LNCaP clone FGC (cell line): Measurements from ENCODE around the gene HSD17B1.
A peak's percentile ranks its signal among the peaks of the same experiment; 100 is the strongest.

Experiments
- DNase-seq: peaks from one replicate; pipeline ENCODE4 v3.0.0-alpha.2; 2011; ENCODE audit warnings: low read depth
- H3K4me3 ChIP-seq: 2 replicates; pipeline ENCODE4 v1.5.1; 2011; ENCODE audit warnings: mild to moderate bottlenecking, low read depth, low read length, control low read depth
- TF ChIP-seq, protein P1 (sequence below): IDR thresholded peaks from 2 replicates; pipeline ENCODE4 v1.5.1; 2012; ENCODE audit warnings: mild to moderate bottlenecking; ENCODE audit not compliant: control insufficient read depth, insufficient read depth; ENCODE audit errors: extremely low read depth

HSD17B1 gene

DNA sequence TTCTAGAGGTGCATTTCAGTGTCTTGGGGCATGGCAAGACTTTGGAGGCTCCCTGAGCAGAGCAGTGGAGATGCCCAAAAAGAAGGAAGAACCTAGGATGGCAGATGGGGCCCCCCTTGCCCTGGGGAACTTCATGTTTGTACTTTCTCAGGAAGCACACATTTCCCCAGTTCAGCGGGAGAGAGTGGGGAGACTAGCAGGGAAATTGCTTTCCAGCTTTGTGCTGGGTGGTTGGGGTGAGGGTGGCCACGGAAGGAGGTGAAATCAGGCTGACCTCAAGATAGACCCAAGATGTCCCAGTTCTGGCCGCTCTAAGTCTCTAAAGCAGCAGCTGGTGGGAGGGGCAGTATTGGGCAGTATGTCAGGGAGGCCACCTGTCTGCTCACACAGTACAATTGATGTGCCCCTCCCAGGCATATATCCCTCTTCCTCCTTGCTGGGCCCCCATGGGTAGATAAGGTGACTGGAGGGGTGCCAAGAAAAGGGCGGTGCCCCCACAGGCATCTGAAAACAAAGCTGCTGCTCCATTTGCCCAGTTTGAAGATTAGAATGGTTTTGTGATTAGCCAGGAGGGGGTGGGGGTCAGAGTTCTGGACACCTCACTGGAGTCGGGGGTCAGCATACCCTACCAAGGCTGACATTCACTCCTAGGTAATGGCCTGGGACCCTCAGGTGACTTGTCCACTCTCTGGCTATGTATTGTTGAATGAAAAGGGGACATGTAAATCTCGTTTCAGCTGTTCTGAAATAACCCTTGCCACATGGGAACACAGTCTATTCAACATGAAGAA, 33.8 kb upstream of the HSD17B1 start:
- TF ChIP-seq, protein P1, sequence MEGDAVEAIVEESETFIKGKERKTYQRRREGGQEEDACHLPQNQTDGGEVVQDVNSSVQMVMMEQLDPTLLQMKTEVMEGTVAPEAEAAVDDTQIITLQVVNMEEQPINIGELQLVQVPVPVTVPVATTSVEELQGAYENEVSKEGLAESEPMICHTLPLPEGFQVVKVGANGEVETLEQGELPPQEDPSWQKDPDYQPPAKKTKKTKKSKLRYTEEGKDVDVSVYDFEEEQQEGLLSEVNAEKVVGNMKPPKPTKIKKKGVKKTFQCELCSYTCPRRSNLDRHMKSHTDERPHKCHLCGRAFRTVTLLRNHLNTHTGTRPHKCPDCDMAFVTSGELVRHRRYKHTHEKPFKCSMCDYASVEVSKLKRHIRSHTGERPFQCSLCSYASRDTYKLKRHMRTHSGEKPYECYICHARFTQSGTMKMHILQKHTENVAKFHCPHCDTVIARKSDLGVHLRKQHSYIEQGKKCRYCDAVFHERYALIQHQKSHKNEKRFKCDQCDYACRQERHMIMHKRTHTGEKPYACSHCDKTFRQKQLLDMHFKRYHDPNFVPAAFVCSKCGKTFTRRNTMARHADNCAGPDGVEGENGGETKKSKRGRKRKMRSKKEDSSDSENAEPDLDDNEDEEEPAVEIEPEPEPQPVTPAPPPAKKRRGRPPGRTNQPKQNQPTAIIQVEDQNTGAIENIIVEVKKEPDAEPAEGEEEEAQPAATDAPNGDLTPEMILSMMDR = no peak
- no peak overlapping the region for H3K4me3 ChIP-seq
- DNase-seq = no peak

DNA sequence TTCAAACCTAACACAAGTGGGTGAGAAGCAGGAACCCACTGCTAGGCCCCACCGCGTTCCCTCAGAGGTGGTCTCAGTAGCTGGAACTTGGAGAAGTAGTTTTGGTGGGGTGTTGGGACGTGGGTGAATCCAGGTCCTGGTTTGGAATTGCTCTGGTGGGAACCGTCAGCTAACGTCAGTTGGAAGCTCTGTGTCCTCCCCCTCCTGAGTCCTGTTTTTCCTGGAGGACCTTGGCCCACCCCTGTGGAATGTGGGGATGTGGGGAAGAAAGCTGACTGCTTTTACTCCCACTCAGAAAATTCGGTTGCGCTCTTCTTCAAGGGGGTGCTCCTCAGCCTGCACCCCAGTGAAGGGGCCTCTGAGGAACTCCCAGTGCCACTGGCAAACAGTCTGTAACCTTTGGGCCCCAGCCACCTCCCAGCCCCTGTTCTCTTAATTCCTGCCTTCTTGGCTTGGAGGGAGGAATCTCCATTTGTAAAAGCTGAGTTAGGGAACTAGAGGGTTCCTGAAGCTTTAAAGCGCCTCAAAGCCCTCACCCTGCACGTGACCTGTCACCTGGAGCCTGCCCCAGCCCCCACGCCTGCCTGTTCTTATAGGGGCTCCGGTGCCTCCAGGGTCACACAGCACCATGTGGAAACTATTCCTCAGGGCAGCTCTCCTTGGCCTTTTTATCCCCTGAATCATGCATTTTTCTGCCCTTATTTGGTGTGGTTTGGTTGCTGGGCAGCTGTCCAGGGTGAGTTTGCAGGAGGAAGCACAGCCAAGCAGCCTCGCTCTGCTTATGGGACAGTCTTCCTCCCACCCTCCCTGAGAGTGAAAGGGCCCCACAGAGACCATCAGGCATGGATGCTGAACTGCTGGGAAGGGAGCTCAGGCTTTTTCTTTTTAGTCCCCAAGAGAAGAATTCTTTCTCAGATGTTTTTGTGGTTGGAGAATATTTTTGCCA, 32.9 kb upstream of the HSD17B1 start:
- H3K4me3 ChIP-seq = no peak overlapping the region
- DNase-seq = peak; percentile 69

DNA sequence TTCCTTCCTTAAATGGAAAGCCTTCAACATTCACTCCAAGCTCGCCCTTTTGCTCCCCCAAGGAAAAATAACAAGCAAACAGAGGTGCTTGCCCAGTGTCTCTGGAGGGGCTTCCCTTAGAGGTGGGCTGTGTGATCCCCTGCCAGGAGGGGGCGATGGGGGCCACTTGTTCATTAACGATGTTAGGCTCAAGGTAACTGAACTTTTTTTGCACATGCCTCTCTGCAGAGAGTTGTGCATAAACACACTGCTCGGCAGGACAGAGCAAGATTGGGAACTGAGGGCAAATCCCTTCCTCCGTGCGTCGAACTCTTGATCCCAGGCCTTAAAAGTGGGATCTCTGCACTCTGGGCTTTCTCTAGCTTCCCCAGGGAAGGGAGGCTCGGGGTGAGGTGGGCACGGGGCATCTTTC, 32.2 kb upstream of the HSD17B1 start:
- TF ChIP-seq, protein P1 = 0 out of 2 replicates have a peak, but pooled peaks have one; percentile 16
- DNase-seq = no peak
- H3K4me3 ChIP-seq = no peak overlapping the region

More for the DNA sequence above, 32.9 kb upstream of the HSD17B1 start:
- TF ChIP-seq, protein P1 = no peak

- DNase-seq = no peak
- H3K4me3 ChIP-seq = no peak overlapping the region
- TF ChIP-seq, protein P1 = no peak
These were observed 31.7 kb upstream of the HSD17B1 start for GRCh38 chr17:42521036-42521435.

DNA sequence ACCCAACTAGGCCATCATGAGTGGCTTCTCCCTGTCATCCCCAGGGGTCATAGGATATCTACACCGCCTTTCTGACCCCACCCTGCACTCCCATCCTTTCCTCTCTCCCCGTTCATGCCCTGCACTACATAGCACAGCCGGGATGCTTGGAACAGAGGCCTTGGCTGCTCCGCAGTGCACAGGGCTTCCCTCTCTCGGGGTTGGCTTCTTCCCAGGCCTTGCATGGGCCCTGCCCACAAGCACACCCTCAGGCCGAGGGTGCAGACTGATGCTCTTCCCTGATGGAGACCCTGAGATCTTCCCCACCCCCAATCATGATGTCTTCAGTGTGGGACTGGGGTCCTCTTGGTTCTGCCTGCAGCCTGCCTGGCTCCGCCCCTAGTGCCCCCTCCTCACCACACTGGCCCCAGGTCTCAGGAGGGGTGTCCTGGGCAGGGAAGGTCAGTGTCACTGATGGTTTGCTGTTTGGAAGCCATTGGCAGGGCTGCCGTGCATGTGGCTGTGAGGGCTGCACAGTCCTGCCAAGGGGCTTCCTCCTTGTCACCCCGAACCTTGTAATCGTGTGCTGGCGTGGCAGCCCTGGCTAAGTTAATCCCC, 31.0 kb upstream of the HSD17B1 start:
- H3K4me3 ChIP-seq = no peak overlapping the region
- TF ChIP-seq, protein P1 = no peak
- no peak for DNase-seq

DNA sequence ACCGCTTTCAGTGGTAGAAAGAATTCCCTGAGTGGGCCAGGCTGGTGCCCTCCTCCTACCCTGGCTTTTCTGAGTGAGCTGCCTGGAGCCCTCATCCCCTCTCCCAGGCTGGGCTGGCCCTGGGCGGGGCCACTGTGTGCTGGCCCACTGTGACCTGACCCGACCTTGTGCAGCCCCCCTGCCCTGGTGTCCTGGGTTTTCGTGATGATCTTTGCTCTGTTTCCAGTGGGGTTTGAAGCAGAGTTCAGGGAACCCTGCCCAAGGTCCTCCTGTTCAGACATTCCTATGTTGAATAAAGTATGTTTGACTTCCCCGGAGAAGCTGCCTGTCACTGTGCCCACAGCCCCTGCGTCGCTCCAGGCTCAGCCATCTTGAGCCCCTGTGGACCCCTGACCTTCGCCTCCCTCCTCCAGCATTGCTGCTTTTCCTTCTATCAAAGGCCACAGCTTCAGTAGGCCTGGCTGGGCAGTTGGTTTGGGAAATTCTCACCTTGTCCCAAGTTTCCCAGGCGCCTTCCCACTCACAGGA, 30.4 kb upstream of the HSD17B1 start:
- no peak overlapping the region for H3K4me3 ChIP-seq
- no peak for DNase-seq
- TF ChIP-seq, protein P1 = no peak
